ENCODE data around the gene FOXB1. TPM values are rescaled to one million over a fixed set of nuclear protein-coding genes. Genes with fewer than 3 reads are reported as not detected.

The FOXB1 gene
- total RNA-seq, 1 donor from 2014 or later, result not detected

DNA sequence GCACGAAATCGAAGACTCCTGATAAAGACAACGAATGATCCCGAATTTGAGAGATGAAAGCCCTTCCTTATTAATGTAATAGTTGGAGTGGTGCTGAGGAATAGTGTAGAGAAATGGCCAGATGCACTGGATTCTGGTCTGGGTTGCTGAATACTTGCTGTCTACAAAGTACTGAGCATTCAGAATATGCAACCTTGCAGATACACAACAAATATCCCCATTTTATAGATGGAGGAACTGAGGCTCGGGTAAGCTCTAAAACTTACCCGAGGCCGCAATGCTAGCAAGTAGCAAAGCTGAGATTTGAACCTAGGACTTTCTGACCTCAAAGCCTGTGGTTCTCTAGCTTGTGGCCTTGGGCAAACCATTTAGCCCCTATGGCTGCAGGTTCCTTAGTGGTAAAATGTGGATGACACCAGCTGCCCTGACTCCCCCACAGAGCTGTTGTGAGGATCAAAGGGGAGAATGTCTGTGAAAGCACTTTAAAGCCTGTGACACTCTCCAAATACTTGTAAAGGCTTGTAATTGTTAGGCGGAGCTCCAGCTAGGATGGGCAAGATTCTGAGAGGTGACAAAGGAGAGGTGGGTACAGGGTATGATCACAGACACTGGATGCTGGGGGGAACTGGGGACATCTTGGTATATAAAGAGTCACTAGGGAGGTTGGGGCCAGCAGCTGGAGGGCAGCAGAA lies 39.8 kb downstream of the FOXB1 start:
- Mint-ChIP-seq H3K27ac (no peak overlapping the region), H3K36me3 (ENCODE audit: low read depth) (no peaks in the 10 kb centered on the region), H3K4me1 (no peaks in the 10 kb centered on the region), H3K4me3 (no peak overlapping the region), H3K9me3 (no peaks in the 10 kb centered on the region), H3K27me3 (peaks cover 11% of the 10 kb centered on the region)
- CTCF ChIA-PET, result no interaction called here
- DNase-seq (no peak), ATAC-seq (ENCODE audit: low read depth) (no peak)
- intact Hi-C loops (cut with micrococcal nuclease), result no loop called here
- POLR2A ChIA-PET, result interaction anchor here (0.7 to 0.8 kb wide), 2 partner anchors 47 to 57 kb away, joined by 3 to 5 read pairs; no protein-coding TSS in a partner anchor
- TF ChIP-seq, protein P1, sequence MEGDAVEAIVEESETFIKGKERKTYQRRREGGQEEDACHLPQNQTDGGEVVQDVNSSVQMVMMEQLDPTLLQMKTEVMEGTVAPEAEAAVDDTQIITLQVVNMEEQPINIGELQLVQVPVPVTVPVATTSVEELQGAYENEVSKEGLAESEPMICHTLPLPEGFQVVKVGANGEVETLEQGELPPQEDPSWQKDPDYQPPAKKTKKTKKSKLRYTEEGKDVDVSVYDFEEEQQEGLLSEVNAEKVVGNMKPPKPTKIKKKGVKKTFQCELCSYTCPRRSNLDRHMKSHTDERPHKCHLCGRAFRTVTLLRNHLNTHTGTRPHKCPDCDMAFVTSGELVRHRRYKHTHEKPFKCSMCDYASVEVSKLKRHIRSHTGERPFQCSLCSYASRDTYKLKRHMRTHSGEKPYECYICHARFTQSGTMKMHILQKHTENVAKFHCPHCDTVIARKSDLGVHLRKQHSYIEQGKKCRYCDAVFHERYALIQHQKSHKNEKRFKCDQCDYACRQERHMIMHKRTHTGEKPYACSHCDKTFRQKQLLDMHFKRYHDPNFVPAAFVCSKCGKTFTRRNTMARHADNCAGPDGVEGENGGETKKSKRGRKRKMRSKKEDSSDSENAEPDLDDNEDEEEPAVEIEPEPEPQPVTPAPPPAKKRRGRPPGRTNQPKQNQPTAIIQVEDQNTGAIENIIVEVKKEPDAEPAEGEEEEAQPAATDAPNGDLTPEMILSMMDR (IDR thresholded peaks at IDR 0.05), result no peak

DNA sequence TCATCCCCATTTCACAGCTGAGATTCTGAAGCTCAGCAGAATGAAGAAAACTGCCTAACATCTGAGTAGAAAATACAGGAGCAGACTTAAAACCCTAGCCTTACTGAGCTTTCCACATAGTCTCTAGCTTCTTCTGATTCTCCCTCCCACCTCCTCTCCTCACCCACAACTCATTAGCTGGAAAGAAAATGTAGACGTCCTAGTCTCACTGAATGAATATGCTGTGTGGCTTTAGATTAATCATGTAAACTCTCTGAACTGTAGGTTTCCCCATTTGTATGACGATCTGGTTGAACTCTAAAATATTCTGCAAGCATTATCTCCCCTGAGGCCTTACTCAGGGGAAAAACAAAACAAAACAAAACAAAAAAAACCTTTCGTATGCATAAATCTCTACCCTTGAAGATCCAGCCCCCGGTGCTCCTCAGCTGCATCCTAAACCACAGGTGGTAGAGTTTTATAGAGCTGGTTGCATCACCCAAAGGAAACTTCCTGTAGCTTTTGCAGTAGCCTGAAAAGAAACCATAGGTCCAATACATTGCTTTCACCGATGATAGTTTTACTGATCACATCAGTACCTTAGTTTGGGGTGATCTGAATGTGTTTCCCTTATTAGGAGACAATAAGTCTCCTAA lies 40.6 kb downstream of the FOXB1 start:
- no peak for DNase-seq
- no peaks in the 10 kb centered on the region for H3K36me3 Mint-ChIP-seq (ENCODE audit: low read depth)

DNA sequence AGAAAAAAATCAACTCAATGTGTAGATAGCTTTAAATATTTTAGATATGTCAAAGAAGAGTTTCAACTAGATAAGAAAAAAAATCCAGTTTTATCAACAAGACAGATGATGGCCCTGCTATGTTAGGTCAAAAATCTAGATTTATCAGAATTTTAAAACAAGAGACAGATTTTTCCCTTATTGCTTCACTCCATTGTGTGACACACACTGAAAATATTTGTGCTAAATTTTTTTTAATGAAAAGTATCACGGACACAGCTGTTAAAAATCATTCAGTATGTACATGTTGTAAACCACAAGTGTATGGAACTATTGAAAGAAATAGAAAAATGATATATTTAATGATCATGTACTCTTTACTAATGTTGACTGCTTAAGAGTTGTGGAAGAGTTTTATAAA lies 43.6 kb downstream of the FOXB1 start:
- CTCF ChIA-PET, result no interaction called here
- no peak for ATAC-seq (ENCODE audit: low read depth)
- peaks cover 12% of the 10 kb centered on the region for H3K9me3 Mint-ChIP-seq
- no peak for DNase-seq
- no peak overlapping the region for H3K27ac Mint-ChIP-seq
- TF ChIP-seq, protein P1 (IDR thresholded peaks at IDR 0.05), result no peak
- intact Hi-C loops (cut with micrococcal nuclease), result no loop called here
- no peaks in the 10 kb centered on the region for H3K36me3 Mint-ChIP-seq (ENCODE audit: low read depth)
- no peak overlapping the region for H3K4me3 Mint-ChIP-seq
- POLR2A ChIA-PET, result no interaction called here
- H3K4me1 Mint-ChIP-seq, result no peaks in the 10 kb centered on the region
- H3K27me3 Mint-ChIP-seq, result peaks cover 5% of the 10 kb centered on the region

More for the DNA sequence above, 40.6 kb downstream of the FOXB1 start:
- peaks cover 5% of the 10 kb centered on the region for H3K9me3 Mint-ChIP-seq
- TF ChIP-seq, protein P1 (IDR thresholded peaks at IDR 0.05), result no peak
- ATAC-seq (ENCODE audit: low read depth), result no peak
- H3K27ac Mint-ChIP-seq, result no peak overlapping the region
- ChIA-PET CTCF (no interaction called here), POLR2A (interaction anchor here (0.8 kb wide), 1 partner anchor 56 kb away, joined by 5 read pairs; no protein-coding TSS in a partner anchor)
- peaks cover 9% of the 10 kb centered on the region for H3K27me3 Mint-ChIP-seq
- no peaks in the 10 kb centered on the region for H3K4me1 Mint-ChIP-seq
- intact Hi-C loops (cut with micrococcal nuclease), result no loop called here
- no peak overlapping the region for H3K4me3 Mint-ChIP-seq

DNA sequence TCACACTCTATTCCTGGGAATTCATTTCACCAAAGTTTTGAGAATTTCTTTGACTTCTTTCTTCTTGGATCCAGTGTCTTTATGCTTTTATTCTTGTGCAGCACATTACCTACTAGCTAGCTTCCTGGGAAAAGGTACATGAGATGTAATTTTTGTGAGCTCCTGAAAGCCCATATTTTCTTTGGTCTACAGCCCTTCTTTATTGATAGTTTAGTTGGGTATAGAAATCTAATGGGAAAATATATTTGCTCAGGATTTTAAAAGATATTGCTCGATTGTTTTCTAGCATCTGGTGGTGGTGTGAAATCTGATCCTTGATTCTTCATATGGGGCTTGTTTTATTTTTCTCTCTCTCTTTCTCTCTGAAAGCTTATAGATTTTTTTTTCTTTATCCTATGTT lies 45.8 kb downstream of the FOXB1 start:
- ChIA-PET POLR2A (no interaction called here), CTCF (no interaction called here)
- Mint-ChIP-seq H3K9me3 (peaks cover 12% of the 10 kb centered on the region), H3K4me3 (no peak overlapping the region), H3K27ac (no peak overlapping the region), H3K27me3 (peaks cover 7% of the 10 kb centered on the region), H3K36me3 (ENCODE audit: low read depth) (no peaks in the 10 kb centered on the region), H3K4me1 (no peaks in the 10 kb centered on the region)
- intact Hi-C loops (cut with micrococcal nuclease), result no loop called here
- no peak for ATAC-seq (ENCODE audit: low read depth)
- DNase-seq, result no peak
- TF ChIP-seq, protein P1 (IDR thresholded peaks at IDR 0.05), result no peak

DNA sequence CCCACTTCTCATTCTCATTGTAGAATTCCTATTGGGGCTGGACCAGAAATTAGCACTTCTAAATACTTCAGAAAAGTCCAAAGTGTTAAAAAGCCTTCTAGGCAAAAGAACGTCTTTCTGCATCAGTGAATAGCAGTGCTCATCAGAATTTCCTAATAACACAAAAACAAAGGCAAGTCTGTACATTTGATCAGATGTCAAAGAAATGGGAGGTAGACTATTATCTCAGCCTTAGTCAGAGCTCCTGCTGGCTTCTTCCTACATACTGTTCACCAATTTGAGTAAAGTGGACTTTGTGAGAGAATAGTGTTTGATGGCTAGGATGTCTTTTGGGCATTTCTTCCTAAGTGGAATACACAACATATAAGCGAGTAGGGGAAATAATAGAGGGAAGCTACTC lies 48.7 kb downstream of the FOXB1 start:
- POLR2A ChIA-PET, result no interaction called here
- Mint-ChIP-seq H3K27me3 (peaks cover 13% of the 10 kb centered on the region), H3K9me3 (peaks cover 12% of the 10 kb centered on the region), H3K4me1 (no peaks in the 10 kb centered on the region), H3K36me3 (ENCODE audit: low read depth) (no peaks in the 10 kb centered on the region), H3K4me3 (no peak overlapping the region), H3K27ac (no peak overlapping the region)
- ATAC-seq (ENCODE audit: low read depth), result no peak
- TF ChIP-seq, protein P1 (IDR thresholded peaks at IDR 0.05), result no peak
- DNase-seq, result no peak
- CTCF ChIA-PET, result no interaction called here
- intact Hi-C loops (cut with micrococcal nuclease), result no loop called here
